Occipital lobe (tissue), 2 donors: ENCODE results near the gene HACD2. TPM values are rescaled to one million over a fixed set of nuclear protein-coding genes. Genes with fewer than 3 reads are reported as not detected.

Experiments
- DNase-seq: peaks from one replicate; lab custom pipeline; 2025; lab: John Stamatoyannopoulos, UW
- total RNA-seq: library from RNA; depleted of rRNA; stranded (reverse); fragments of >200 nt; gene quantifications from one replicate; pipeline ENCODE4 v1.2.3, GENCODE V29; 2014

The HACD2 gene
- total RNA-seq, 1 donor from 2014 or later = 58.6 TPM

DNA sequence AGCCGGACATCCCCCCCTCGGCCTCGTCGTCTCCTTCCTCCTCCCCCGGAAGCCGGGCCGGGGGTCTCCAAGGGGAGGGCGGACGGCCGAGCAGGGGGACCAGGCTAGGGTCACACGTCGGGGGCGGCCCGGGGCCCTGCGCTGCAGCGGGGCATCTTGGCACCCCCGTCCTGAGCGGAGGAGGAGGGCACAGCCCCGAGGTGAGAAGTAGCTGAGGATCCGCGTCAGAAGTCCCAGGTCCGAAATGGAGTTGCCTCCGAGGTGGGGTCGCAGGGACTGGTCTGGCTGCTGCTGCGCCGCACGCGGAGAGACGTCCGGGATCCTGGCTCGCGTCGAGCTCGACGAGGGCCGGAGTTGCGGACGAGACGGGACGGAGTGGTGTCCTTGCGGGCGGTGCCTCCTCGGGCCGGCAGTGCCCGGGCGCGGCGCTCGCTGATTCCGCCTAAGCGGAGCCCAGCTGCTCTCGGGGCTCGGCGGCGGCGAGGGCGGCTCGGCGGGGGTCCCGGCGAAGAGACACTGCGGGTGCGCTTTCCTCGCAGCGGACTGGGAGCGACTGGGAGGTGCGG, 136.2 kb downstream of the HACD2 start, which contains the start of gene ADCY5:
Gene ADCY5 (minus strand): TSS at position 555 of the 566 bp plus-strand sequence. CDS start 545 bp downstream, at position 10.
- DNase-seq = no peak

DNA sequence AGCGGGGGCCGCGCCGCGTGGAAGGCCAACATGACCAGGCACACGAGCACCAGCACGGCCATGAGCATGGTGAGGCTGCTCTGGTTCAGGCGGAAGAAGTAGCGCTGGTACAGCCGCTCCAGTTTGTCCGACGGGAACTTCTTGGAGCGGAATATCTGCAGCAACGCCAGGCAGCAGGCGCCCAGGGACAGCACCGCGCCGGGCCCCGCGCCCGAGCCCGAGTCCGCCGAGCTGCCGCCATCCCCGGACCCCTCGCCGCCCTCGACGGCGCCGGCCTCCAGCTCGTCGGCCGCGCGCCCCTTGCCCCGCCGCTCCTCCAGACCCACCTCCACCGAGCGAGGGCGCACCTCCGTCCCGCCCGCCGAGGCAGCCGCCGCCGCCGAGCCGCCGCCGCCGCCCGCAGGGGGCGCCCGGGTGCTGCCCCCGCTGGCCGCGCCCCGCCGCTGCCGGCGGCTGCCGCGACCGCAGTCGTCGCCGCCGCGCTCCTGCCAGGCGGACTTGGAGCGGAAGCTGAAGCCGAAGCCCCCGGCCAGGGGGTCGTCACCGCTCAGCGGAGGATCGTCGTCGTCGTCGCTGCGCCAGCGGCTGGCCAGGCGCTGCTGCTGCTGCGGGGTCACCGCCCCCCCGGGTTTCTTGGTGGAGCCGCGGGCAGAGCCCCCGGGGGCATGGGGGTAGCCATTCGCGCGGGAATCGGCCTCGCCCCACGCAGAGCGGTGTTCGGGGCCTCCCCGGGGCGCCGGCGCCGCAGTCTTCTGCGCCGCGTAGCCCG, 136.9 kb downstream of the HACD2 start:
- DNase-seq = no peak

DNA sequence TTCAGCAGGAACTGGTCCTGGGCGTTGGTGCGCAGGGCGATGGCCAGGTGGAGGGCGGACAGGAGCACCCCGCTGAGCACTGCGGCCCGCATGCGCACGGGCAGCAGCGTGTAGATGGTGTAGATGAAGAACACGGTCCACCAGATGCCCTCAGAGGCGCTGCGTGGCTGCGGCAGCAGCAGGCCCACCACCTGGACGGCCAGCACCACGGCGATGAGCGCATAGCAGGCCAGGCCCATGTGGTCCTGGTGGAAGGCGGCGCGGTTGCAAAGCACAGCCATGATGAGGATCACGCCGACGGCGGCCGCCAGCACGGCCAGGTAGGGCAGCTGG, 137.5 kb downstream of the HACD2 start:
- no peak for DNase-seq

DNA sequence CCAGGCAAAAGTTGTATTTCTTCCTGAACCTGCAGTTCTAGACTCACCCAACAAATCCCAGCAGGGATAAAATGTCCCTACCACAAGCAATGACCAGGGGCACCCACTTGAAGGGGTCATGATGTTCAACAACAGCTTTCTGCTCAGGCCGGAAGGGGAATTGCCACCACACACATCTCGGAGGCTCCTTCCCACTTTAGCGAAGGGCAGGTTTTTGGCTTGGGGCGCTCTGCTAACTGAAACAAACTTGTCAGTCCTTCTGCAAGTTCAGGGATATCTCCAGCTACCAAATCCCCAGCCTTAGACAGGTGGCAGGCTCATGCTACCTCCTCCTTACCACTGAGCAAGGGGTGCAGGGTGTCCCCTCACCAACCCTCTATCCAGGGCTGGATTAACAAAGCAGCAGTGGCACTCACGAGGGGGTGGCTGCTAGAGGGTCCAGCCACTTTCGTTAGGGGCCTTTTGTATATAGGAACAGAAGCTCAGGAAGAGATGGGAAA, 138.2 kb downstream of the HACD2 start:
- DNase-seq = no peak

DNA sequence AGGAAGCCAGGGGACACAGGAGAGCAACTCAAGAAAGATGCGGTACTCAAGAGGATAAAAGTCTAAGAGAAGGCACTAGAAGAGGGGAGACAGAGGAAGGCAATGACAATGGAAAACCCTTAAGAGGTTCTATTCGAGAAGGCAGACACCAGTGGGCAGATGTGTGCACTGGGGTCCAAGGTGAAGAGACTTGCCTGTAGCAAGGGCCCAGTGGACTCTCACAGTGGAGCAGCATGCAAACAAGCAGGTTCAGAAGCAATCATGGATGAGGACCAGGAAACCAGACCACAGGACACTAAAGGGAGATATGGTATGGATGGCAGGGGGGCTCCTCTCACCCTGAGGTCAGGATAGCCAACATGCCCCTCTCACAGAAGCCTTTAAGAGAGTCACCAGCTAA, 138.6 kb downstream of the HACD2 start:
- no peak for DNase-seq

DNA sequence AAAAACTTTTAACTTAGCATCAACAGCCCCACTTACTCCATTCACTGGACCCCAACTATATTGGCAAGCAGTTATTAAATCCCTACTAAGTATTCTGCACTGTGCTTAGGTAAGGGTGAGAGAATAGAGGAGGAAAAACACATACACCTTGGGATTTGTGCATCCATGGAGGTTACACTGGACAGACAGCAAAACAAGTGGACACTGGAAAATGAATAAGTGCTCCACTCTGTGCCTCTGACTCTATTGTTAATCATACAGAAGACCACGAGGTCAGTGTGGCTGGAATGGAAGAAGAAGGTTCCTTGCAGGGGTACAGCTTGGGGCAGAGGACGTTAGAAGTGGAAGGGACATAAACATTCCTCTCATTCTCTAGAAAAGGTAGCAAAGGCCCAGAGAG, 139.2 kb downstream of the HACD2 start:
- DNase-seq = no peak

DNA sequence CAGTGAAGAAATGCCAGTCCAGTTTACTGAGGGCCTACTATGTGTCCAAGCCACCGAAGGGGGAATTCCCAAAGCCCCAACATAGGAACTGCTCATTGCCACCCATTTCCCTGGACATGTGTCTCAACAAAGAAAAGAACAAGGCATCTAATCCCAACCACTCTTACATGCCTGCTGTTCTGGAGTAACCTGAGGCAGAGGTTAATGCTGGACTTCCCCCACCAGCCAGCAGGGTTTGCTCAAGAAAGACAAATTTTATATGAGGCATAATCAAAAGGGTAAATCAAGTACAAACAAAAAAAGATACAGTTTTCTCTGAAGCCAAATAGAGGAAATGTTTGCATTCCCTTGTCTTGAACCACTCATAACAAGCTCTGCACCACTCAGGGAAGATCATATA, 140.1 kb downstream of the HACD2 start:
- no peak for DNase-seq

DNA sequence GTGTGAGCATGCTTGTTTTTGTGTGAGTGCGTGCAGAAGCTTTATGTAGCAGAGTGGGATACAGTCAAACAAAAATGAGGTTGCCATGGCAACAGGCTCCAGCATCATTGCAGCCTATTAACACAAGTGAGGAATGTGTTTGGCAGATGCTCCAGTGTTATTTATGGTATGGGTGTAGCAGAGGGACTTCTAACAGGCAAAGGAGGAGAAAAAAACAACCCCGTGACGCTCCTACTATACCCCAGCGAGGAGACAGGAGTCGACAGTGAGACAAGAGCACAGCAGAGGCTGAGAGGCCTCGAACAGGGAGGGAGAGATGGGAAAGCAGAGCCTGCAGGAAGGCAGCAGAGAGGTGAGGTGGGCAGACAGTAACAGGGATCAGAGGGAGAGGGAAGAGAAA, 140.8 kb downstream of the HACD2 start:
- DNase-seq = peak; percentile 80

DNA sequence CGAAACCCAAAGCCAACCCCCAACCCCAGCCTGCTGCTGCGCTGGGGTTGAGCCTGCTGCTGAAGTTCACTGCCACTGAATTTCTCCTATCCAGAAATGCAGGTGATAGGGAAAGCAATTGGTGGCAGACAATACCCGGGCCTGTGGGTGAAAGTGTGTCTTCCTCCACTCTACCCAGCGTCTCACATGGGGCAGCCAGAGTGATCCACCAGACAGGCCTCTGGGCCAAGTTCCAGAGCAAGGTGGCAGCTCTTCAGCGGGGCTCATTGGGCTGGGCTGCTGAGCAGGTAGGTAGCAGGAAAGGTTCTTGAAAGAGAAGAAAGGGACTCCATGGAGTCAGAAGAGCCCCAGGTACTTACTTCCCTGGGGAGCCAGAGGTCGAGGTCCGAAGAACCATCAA, 141.9 kb downstream of the HACD2 start:
- DNase-seq = no peak

DNA sequence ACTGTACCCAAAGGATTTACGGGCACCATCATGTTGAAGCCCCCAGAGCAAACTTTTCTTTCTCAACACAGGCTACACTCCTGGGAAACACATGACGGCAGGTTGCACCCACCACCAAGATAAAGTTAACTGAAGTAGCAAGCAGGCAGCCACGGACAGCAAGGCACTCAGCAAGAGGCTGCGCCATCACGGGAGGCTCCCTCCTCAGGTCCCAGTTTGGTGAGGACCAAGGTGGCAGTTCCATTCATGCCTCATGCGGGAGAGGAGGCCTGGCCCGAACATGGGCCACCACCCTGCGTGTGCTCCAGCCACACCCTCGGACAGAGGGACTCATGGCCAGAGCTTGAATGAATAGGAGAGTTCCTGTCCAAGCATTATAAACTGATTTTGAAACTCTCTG, 142.7 kb downstream of the HACD2 start:
- DNase-seq = no peak

Other genes with a start within 250 kb of the HACD2 start
- gene ADCY5, start 136.0 kb downstream of the HACD2 start, total RNA-seq = 30.7 TPM